ENCODE results near the gene CANX. TPM values are rescaled to one million over a fixed set of nuclear protein-coding genes. Genes with fewer than 3 reads are reported as not detected.

Gene CANX
- total RNA-seq, 2 experiments from 2014 or later: 431 to 444 TPM

DNA sequence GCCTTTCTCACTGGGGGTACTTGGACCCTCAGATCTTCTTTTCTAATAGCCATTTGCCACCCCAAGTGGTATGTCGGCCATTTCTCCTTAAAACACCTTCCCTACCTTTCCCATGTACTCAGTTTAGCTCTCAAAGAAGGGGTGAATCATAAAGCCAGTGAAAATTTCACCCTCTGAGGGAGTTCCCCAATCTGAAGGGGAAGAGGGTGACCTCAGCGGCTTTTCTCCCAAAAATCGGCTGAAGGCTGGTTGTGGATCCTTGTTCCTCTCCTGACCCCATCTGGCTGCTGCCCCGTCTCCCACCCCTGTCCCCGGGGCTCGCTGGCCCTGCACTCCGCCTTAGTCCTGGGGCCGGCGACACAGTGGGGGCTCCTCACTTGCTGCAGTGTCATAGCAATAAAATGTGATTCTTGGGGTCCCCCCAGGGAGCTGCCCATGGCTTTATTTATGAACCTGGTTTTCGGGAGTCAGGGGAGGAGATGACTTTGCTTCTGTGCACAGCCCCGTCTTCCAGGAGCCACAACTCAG is 77.7 kb downstream of the CANX start:
- ChIA-PET CTCF (interaction anchor here (0.7 to 4.0 kb wide), 2 partner anchors 13 to 25 kb away, joined by 3 to 24 read pairs; no protein-coding TSS in a partner anchor), POLR2A (no interaction called here)
- intact Hi-C loops (cut with micrococcal nuclease): no loop called here
- H3K27ac Mint-ChIP-seq: no peak overlapping the region
- no peaks in the 10 kb centered on the region for H3K9me3 Mint-ChIP-seq
- H3K4me1 Mint-ChIP-seq (ENCODE audit: low read depth): no peaks in the 10 kb centered on the region
- no peak for ATAC-seq
- H3K27me3 Mint-ChIP-seq: no peaks in the 10 kb centered on the region
- no peak for DNase-seq
- H3K4me3 Mint-ChIP-seq: no peak overlapping the region
- peaks cover 26% of the 10 kb centered on the region for H3K36me3 Mint-ChIP-seq (ENCODE audit: low read depth)
- no peak for TF ChIP-seq CTCF (IDR thresholded peaks at IDR 0.05)

DNA sequence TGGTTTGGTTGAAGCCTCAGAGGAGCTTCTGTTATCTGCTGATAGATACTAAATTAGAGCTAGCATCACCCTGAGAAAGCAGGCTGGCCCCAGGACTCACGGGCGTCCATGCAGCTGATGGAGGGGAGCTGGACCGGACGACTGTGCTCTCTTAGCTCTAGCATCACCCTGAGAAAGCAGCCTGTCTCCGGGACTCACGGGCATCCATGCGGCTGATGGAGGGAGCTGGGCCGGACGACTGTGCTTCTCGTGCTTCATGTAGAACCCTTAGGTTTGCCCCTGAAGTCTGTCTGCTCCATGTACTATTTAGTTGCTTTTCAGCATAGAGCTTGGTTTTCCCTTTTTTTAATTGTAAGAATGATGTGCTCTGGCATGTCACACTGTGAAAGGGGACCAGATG is 78.7 kb downstream of the CANX start:
- no peaks in the 10 kb centered on the region for H3K4me1 Mint-ChIP-seq (ENCODE audit: low read depth)
- no peak for TF ChIP-seq CTCF (IDR thresholded peaks at IDR 0.05)
- CTCF ChIA-PET: interaction anchor here (1.5 to 4.0 kb wide), 2 partner anchors 14 to 17 kb away, joined by 4 to 24 read pairs; partner anchors contain the start of gene LTC4S
- H3K36me3 Mint-ChIP-seq (ENCODE audit: low read depth): peaks cover 24% of the 10 kb centered on the region
- H3K27me3 Mint-ChIP-seq: no peaks in the 10 kb centered on the region
- intact Hi-C loops (cut with micrococcal nuclease): no loop called here
- no peak for DNase-seq
- H3K4me3 Mint-ChIP-seq: no peak overlapping the region
- POLR2A ChIA-PET: no interaction called here
- H3K27ac Mint-ChIP-seq: no peak overlapping the region
- ATAC-seq: no peak
- no peaks in the 10 kb centered on the region for H3K9me3 Mint-ChIP-seq

DNA sequence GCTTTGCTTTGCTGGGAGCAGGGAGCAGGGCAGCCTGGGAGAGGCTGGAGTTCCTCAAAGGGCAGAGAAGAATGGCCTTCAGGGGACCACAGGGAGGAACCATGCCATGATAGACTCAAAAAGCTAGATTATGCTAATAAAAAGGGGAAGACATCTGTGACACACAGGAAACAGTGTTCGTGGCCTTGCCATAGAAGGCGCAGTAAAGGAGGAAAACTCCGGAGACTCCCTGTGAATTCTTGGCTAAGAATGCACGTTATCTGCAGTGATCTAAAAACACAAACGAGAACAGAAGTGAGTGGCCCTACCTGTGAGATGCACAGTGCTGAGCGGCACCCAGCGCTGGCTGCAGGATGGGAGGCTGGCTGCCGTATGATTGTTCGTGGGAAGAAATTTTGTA is 79.1 kb downstream of the CANX start:
- peak overlapping the region; percentile 58 for H3K27ac Mint-ChIP-seq
- peaks cover 24% of the 10 kb centered on the region for H3K36me3 Mint-ChIP-seq (ENCODE audit: low read depth)
- ChIA-PET POLR2A (no interaction called here), CTCF (interaction anchor here (1.5 to 4.0 kb wide), 2 partner anchors 15 to 16 kb away, joined by 4 to 24 read pairs; partner anchors contain the start of gene LTC4S)
- H3K27me3 Mint-ChIP-seq: no peaks in the 10 kb centered on the region
- no peak for TF ChIP-seq CTCF (IDR thresholded peaks at IDR 0.05)
- H3K9me3 Mint-ChIP-seq: no peaks in the 10 kb centered on the region
- ATAC-seq (no peak), DNase-seq (no peak)
- H3K4me1 Mint-ChIP-seq (ENCODE audit: low read depth): no peaks in the 10 kb centered on the region
- no peak overlapping the region for H3K4me3 Mint-ChIP-seq
- intact Hi-C loops (cut with micrococcal nuclease): no loop called here

GRCh38 chr5:179778591-179778990 is 79.8 kb downstream of the CANX start:
- H3K9me3 Mint-ChIP-seq: no peaks in the 10 kb centered on the region
- no peak overlapping the region for H3K4me3 Mint-ChIP-seq
- H3K36me3 Mint-ChIP-seq (ENCODE audit: low read depth): peaks cover 17% of the 10 kb centered on the region
- H3K27me3 Mint-ChIP-seq: no peaks in the 10 kb centered on the region
- intact Hi-C loops (cut with micrococcal nuclease): no loop called here
- no peak overlapping the region for H3K27ac Mint-ChIP-seq
- ATAC-seq (no peak), DNase-seq (no peak)
- ChIA-PET POLR2A (no interaction called here), CTCF (interaction anchor here (4.0 kb wide), 1 partner anchor 16 kb away, joined by 24 read pairs; no protein-coding TSS in a partner anchor)
- TF ChIP-seq CTCF (IDR thresholded peaks at IDR 0.05): no peak
- H3K4me1 Mint-ChIP-seq (ENCODE audit: low read depth): no peaks in the 10 kb centered on the region

DNA sequence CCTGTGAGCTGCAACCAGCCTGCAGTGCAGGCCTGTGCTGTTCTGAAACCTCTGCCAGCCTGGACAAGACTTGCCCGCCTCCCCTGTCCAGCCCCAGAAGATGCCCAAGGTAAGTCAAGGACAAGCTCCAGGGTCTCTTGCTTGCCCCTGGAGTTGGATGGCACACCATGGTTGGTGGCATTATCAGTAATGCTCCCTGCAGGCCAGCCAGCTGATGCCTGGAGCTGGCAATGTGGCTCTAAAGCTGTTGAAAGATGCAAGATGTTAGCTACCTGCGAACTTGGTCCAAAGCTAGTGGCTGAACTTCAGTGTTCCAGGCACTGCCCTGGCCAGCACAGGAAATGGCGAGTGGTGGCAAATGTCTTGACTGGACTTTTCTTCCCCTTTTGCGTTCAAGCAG is 81.1 kb downstream of the CANX start:
- Mint-ChIP-seq H3K27ac (no peak overlapping the region), H3K4me3 (no peak overlapping the region), H3K4me1 (ENCODE audit: low read depth) (no peaks in the 10 kb centered on the region), H3K9me3 (no peaks in the 10 kb centered on the region), H3K36me3 (ENCODE audit: low read depth) (peaks cover 13% of the 10 kb centered on the region), H3K27me3 (no peaks in the 10 kb centered on the region)
- ChIA-PET CTCF (interaction anchor here (1.5 to 5.6 kb wide), 2 partner anchors 17 to 22 kb away, joined by 3 to 28 read pairs; no protein-coding TSS in a partner anchor), POLR2A (interaction anchor here (0.6 kb wide), 1 partner anchor 78 kb away, joined by 3 read pairs; no protein-coding TSS in a partner anchor)
- no peak for ATAC-seq
- TF ChIP-seq CTCF (IDR thresholded peaks at IDR 0.05): no peak
- DNase-seq: no peak
- intact Hi-C loops (cut with micrococcal nuclease): no loop called here
